H9 (cell line): ENCODE data around the gene ZNF385B. TPM values are rescaled to one million over a fixed set of nuclear protein-coding genes. Genes with fewer than 3 reads are reported as not detected.

Experiments used
- DNase-seq: peaks from one replicate; pipeline ENCODE4 v3.0.0-alpha.2; 2017
- H2AFZ ChIP-seq: one replicate; pipeline ENCODE4 v1.6.1; 2013; ENCODE audit warnings: mild to moderate bottlenecking, low read length, control low read depth, moderate library complexity
- H2AK5ac ChIP-seq: 2 replicates; pipeline ENCODE4 v1.6.1; 2013; ENCODE audit warnings: low read length, control low read depth, mixed read lengths; ENCODE audit not compliant: insufficient read length
- H2BK120ac ChIP-seq: one replicate; pipeline ENCODE4 v1.6.1; 2013; ENCODE audit warnings: low read depth, mild to moderate bottlenecking, low read length, control low read depth, inconsistent platforms; ENCODE audit not compliant: poor library complexity, severe bottlenecking
- H2BK12ac ChIP-seq: 2 replicates; pipeline ENCODE4 v1.6.1; 2013; ENCODE audit warnings: low read length, control low read depth, mixed read lengths, low read depth; ENCODE audit not compliant: insufficient read length
- H2BK15ac ChIP-seq: 2 replicates; pipeline ENCODE4 v1.6.1; 2013; ENCODE audit warnings: low read depth, low read length, control low read depth
- H2BK20ac ChIP-seq: one replicate; pipeline ENCODE4 v1.6.1; 2013; ENCODE audit warnings: low read depth, mild to moderate bottlenecking, low read length, control low read depth, inconsistent platforms; ENCODE audit not compliant: poor library complexity, severe bottlenecking
- H2BK5ac ChIP-seq: 2 replicates; pipeline ENCODE4 v1.6.1; 2013; ENCODE audit warnings: low read length, control low read depth, mixed read lengths; ENCODE audit not compliant: insufficient read length
- H3K14ac ChIP-seq: 2 replicates; pipeline ENCODE4 v1.6.1; 2013; ENCODE audit warnings: low read length, control low read depth; ENCODE audit not compliant: insufficient read depth
- H3K18ac ChIP-seq: 2 replicates; pipeline ENCODE4 v1.6.1; 2013; ENCODE audit warnings: low read depth, mild to moderate bottlenecking, mixed read lengths, low read length, control low read depth; ENCODE audit not compliant: insufficient read length
- H3K23ac ChIP-seq: 2 replicates; pipeline ENCODE4 v1.6.1; 2013; ENCODE audit warnings: low read length, control low read depth, mixed read lengths, low read depth; ENCODE audit not compliant: insufficient read length
- H3K23me2 ChIP-seq: 2 replicates; pipeline ENCODE4 v1.6.1; 2013; ENCODE audit warnings: low read depth, mild to moderate bottlenecking, mixed read lengths, low read length, control low read depth; ENCODE audit not compliant: insufficient read length, poor library complexity, severe bottlenecking
- H3K27ac ChIP-seq: 2 replicates; pipeline ENCODE4 v1.5.1; 2013; ENCODE audit warnings: low read length, control low read depth, mixed read lengths, low read depth; ENCODE audit not compliant: insufficient read length
- H3K27me3 ChIP-seq: 2 replicates; pipeline ENCODE4 v1.6.1; 2013; ENCODE audit warnings: low read length, control low read depth, inconsistent platforms; ENCODE audit not compliant: insufficient read depth
- H3K4ac ChIP-seq: 2 replicates; pipeline ENCODE4 v1.6.1; 2013; ENCODE audit warnings: low read depth, mild to moderate bottlenecking, control low read depth, inconsistent platforms, low read length, moderate library complexity
- H3K4me1 ChIP-seq: 2 replicates; pipeline ENCODE4 v1.6.1; 2013; ENCODE audit warnings: low read length, control low read depth, inconsistent platforms; ENCODE audit not compliant: insufficient read depth
- H3K4me2 ChIP-seq: 2 replicates; pipeline ENCODE4 v1.6.1; 2013; ENCODE audit warnings: low read length, control low read depth, mixed read lengths; ENCODE audit not compliant: insufficient read length, insufficient read depth
- H3K56ac ChIP-seq: 2 replicates; pipeline ENCODE4 v1.6.1; 2013; ENCODE audit warnings: low read depth, mild to moderate bottlenecking, mixed read lengths, low read length, control low read depth; ENCODE audit not compliant: insufficient read length
- H3K79me1 ChIP-seq: 2 replicates; pipeline ENCODE4 v1.6.1; 2013; ENCODE audit warnings: low read depth, mild to moderate bottlenecking, moderate library complexity, low read length, control low read depth, inconsistent platforms; ENCODE audit not compliant: insufficient read depth, poor library complexity, severe bottlenecking
- H3K79me2 ChIP-seq: 2 replicates; pipeline ENCODE4 v1.6.1; 2013; ENCODE audit warnings: low read length, control low read depth, inconsistent platforms; ENCODE audit not compliant: insufficient read depth
- H3K9ac ChIP-seq: 2 replicates; pipeline ENCODE4 v1.6.1; 2013; ENCODE audit warnings: low read length, control low read depth, mixed read lengths; ENCODE audit not compliant: insufficient read length; ENCODE audit errors: extremely low read depth
- H3K9me3 ChIP-seq: one replicate; pipeline ENCODE4 v1.6.1; 2013; ENCODE audit warnings: low read depth, low read length, inconsistent platforms; ENCODE audit not compliant: control insufficient read depth
- H3T11ph ChIP-seq: one replicate; pipeline ENCODE4 v1.6.1; 2013; ENCODE audit warnings: mild to moderate bottlenecking, low read length, control low read depth, inconsistent platforms
- H4K20me1 ChIP-seq: one replicate; pipeline ENCODE4 v1.6.1; 2013; ENCODE audit not compliant: control insufficient read depth, insufficient read length, insufficient read depth
- H4K5ac ChIP-seq: 2 replicates; pipeline ENCODE4 v1.6.1; 2013; ENCODE audit warnings: low read depth, mild to moderate bottlenecking, mixed read lengths, low read length, control low read depth; ENCODE audit not compliant: insufficient read length
- H4K8ac ChIP-seq: replicated peaks from 2 replicates; pipeline ENCODE4 v1.6.1; 2013; ENCODE audit warnings: low read length, control low read depth, mixed read lengths, low read depth; ENCODE audit not compliant: insufficient read length
- H4K91ac ChIP-seq: 2 replicates; pipeline ENCODE4 v1.6.1; 2013; ENCODE audit warnings: low read depth, mild to moderate bottlenecking, moderate library complexity, mixed read lengths, low read length, control low read depth; ENCODE audit not compliant: insufficient read length
- H3K27ac Mint-ChIP-seq, 3 experiments: 2 replicates in 2 of 3; 3 replicates in 1 of 3; pipeline ENCODE4 v1.8.0; 2020 to 2021; ENCODE audit warnings: mixed read lengths in 3 of 3, mild to moderate bottlenecking in 1 of 3, moderate library complexity in 1 of 3
- H3K27me3 Mint-ChIP-seq: 2 replicates; pipeline ENCODE4 v1.8.0; 2021; ENCODE audit warnings: low read depth, mild to moderate bottlenecking, moderate library complexity, mixed read lengths
- H3K36me3 Mint-ChIP-seq, 3 experiments: 2 replicates in 2 of 3; 3 replicates in 1 of 3; pipeline ENCODE4 v1.8.0; 2020 to 2021; ENCODE audit warnings: low read depth in 3 of 3, mixed read lengths in 3 of 3; ENCODE audit not compliant: insufficient read depth in 1 of 3
- H3K4me1 Mint-ChIP-seq, 2 experiments: 2 replicates each; pipeline ENCODE4 v1.8.0; 2020; ENCODE audit warnings: mixed read lengths in 2 of 2
- H3K4me3 Mint-ChIP-seq, 2 experiments: 2 replicates in 1 of 2; 3 replicates in 1 of 2; pipeline ENCODE4 v1.8.0; 2020 to 2021; ENCODE audit warnings: mild to moderate bottlenecking in 2 of 2, mixed read lengths in 2 of 2, moderate library complexity in 1 of 2
- H3K9me3 Mint-ChIP-seq, 2 experiments: 2 replicates in 1 of 2; 3 replicates in 1 of 2; pipeline ENCODE4 v1.8.0; 2020; ENCODE audit warnings: mild to moderate bottlenecking in 2 of 2, mixed read lengths in 2 of 2, moderate library complexity in 1 of 2
- WGBS: extraction: QIAGEN DNeasy Blood & Tissue Kit; methylation state at CpG from one replicate; pipeline ENCODE4 v1.1.7; 2013; ENCODE audit warnings: missing lambda C conversion rate, low lambda C conversion rate, mixed read lengths; ENCODE audit not compliant: insufficient read length; ENCODE audit errors: extremely low coverage; 5-methylcytosine and 5-hydroxymethylcytosine counted together
- total RNA-seq: library from RNA; stranded (reverse); gene quantifications from 2 replicates; pipeline ENCODE4 v1.2.1, GENCODE V29; 2021
- TF ChIP-seq, protein P1 (sequence below): fragments of 200-600 bp; sonication (generic); conservative IDR thresholded peaks from 3 replicates; pipeline ENCODE4 v1.8.0; 2021; ENCODE audit warnings: antibody characterized with exemption, mild to moderate bottlenecking

Gene ZNF385B
- total RNA-seq, 1 experiment from 2014 or later, result 2.1 TPM

DNA sequence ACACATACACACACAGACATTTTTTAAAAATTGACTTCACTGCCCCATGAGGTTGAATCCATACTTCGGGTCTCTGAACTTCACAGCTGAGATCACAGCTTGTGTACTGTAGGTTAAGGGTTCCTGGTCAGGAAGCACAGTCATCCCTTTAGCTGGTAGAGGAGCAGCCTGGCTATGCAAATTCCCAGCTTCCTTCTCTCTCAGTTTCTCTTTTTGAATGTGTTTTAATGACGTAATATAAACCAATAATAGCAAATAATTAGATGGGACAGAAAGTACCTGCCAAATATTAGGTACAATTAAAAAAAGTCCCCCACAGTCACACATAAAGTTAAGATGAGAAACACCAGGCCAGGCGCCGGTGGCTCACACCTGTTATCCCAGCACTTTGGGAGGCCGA lies 178.7 kb downstream of the ZNF385B start:
- H2AK5ac ChIP-seq, result no peak overlapping the region
- H4K20me1 ChIP-seq, result no peaks in the 10 kb centered on the region
- no peaks in the 10 kb centered on the region for H3K79me1 ChIP-seq
- no peak overlapping the region for H2BK20ac ChIP-seq
- H3K27me3 Mint-ChIP-seq, result no peaks in the 10 kb centered on the region
- H4K5ac ChIP-seq, result no peak overlapping the region
- H3T11ph ChIP-seq, result no peak overlapping the region
- H4K91ac ChIP-seq, result no peak overlapping the region
- H3K27ac Mint-ChIP-seq, result no peak overlapping the region
- H2BK5ac ChIP-seq, result no peak overlapping the region
- H2AFZ ChIP-seq, result no peak overlapping the region
- no peak for DNase-seq
- no peak overlapping the region for H3K56ac ChIP-seq
- H3K9me3 ChIP-seq, result no peaks in the 10 kb centered on the region
- no peak overlapping the region for H3K14ac ChIP-seq
- no peak overlapping the region for H3K4me3 Mint-ChIP-seq
- H3K4me1 Mint-ChIP-seq, result no peaks in the 10 kb centered on the region
- no peak overlapping the region for H3K4me2 ChIP-seq
- peaks cover 3 to 6% of the 10 kb centered on the region in 2 experiments; a peak in 3 of 5 replicates for H3K9me3 Mint-ChIP-seq
- TF ChIP-seq, protein P1, sequence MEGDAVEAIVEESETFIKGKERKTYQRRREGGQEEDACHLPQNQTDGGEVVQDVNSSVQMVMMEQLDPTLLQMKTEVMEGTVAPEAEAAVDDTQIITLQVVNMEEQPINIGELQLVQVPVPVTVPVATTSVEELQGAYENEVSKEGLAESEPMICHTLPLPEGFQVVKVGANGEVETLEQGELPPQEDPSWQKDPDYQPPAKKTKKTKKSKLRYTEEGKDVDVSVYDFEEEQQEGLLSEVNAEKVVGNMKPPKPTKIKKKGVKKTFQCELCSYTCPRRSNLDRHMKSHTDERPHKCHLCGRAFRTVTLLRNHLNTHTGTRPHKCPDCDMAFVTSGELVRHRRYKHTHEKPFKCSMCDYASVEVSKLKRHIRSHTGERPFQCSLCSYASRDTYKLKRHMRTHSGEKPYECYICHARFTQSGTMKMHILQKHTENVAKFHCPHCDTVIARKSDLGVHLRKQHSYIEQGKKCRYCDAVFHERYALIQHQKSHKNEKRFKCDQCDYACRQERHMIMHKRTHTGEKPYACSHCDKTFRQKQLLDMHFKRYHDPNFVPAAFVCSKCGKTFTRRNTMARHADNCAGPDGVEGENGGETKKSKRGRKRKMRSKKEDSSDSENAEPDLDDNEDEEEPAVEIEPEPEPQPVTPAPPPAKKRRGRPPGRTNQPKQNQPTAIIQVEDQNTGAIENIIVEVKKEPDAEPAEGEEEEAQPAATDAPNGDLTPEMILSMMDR, result no peak
- H3K27ac ChIP-seq, result no peak overlapping the region
- peaks cover 0 to 4% (median 2%) of the 10 kb centered on the region in 3 experiments; a peak in 2 of 7 replicates for H3K36me3 Mint-ChIP-seq
- no CpG with 5 or more reads among the region's 5 CpGs for WGBS
- no peak overlapping the region for H3K23ac ChIP-seq
- H3K4me1 ChIP-seq, result no peaks in the 10 kb centered on the region
- no peaks in the 10 kb centered on the region for H3K79me2 ChIP-seq
- no peak overlapping the region for H4K8ac ChIP-seq
- no peaks in the 10 kb centered on the region for H3K27me3 ChIP-seq
- no peak overlapping the region for H2BK120ac ChIP-seq
- H2BK12ac ChIP-seq, result no peak overlapping the region
- no peak overlapping the region for H3K4ac ChIP-seq
- H2BK15ac ChIP-seq, result no peak overlapping the region
- H3K18ac ChIP-seq, result no peak overlapping the region
- no peak overlapping the region for H3K9ac ChIP-seq
- no peaks in the 10 kb centered on the region for H3K23me2 ChIP-seq
